Panc1 (cell line): ENCODE measurements around the gene PKP4. TPM values are rescaled to one million over a fixed set of nuclear protein-coding genes. Genes with fewer than 3 reads are reported as not detected.

Experiments
- ATAC-seq: fragments of 200-7000 bp; cut with Tn5 transposase; 2 replicates; pipeline ENCODE4 v1.9.1; 2020; ENCODE audit warnings: mild to moderate bottlenecking, moderate library complexity
- BruUV-seq: library from RNA; stranded (reverse); fragments of 400-500 nt; replicated peaks from 2 replicates; lab custom pipeline; 2021; lab: Mats Ljungman, UMichigan
- CTCF ChIA-PET: fragments of 300-600 bp; sonication (Branson Sonifier 250); formaldehyde crosslinking; loops from one replicate; lab custom pipeline; 2022; ENCODE audit warnings: antibody characterized with exemption; lab: Charles Lee
- POLR2A ChIA-PET: fragments of 300-600 bp; sonication (Branson Sonifier 250); formaldehyde crosslinking; loops from one replicate; lab custom pipeline; 2022; ENCODE audit warnings: antibody characterized with exemption; lab: Charles Lee
- DNase-seq: peaks from one replicate; pipeline ENCODE4 v3.0.0-alpha.2; 2010; ENCODE audit warnings: low read depth, low spot score
- H3K27ac ChIP-seq: 2 replicates; pipeline ENCODE4 v1.5.1; 2011; ENCODE audit warnings: mild to moderate bottlenecking, low read length, inconsistent platforms
- H3K27me3 ChIP-seq: fragments of 200-500 bp; sonication (Bioruptor generic); 2 replicates; pipeline ENCODE4 v1.6.0; 2014; ENCODE audit warnings: low read length, inconsistent platforms; ENCODE audit not compliant: control insufficient read depth, insufficient read depth
- H3K36me3 ChIP-seq: fragments of 200-500 bp; sonication (Bioruptor generic); 2 replicates; pipeline ENCODE4 v1.5.1; 2014; ENCODE audit warnings: inconsistent platforms, mild to moderate bottlenecking, low read length, moderate library complexity; ENCODE audit not compliant: control insufficient read depth, insufficient read depth
- H3K4me1 ChIP-seq: 2 replicates; pipeline ENCODE4 v1.5.1; 2011; ENCODE audit warnings: inconsistent platforms, mild to moderate bottlenecking, low read length, moderate library complexity; ENCODE audit not compliant: control insufficient read depth, insufficient read depth
- H3K4me3 ChIP-seq, 2 experiments: 2 replicates each; pipeline ENCODE4 v1.5.1; 2011 to 2012; ENCODE audit warnings: low read depth in 2 of 2, low read length in 2 of 2, mild to moderate bottlenecking in 2 of 2, inconsistent platforms in 1 of 2, moderate library complexity in 1 of 2
- H3K9me3 ChIP-seq: fragments of 200-500 bp; sonication (Bioruptor generic); 2 replicates; pipeline ENCODE4 v1.5.1; 2014; ENCODE audit warnings: low read depth, mild to moderate bottlenecking, inconsistent platforms, low read length, moderate library complexity; ENCODE audit not compliant: control insufficient read depth, insufficient read depth
- CTCF ChIP-seq: fragments of 450-650 bp; IDR thresholded peaks from 2 replicates; pipeline ENCODE4 v1.5.1; 2017; ENCODE audit warnings: mild to moderate bottlenecking
- POLR2AphosphoS5 ChIP-seq: IDR thresholded peaks from 2 replicates; pipeline ENCODE4 v1.6.1; 2012; ENCODE audit warnings: mild to moderate bottlenecking, low read depth, low read length, moderate library complexity
- REST ChIP-seq, 2 experiments: IDR thresholded peaks; 2 replicates each; pipeline ENCODE4 v1.6.1; 2011 to 2012; ENCODE audit warnings: low read depth in 2 of 2, control low read depth in 1 of 2, low read length in 1 of 2, mild to moderate bottlenecking in 1 of 2, moderate library complexity in 1 of 2; ENCODE audit not compliant: insufficient read depth in 1 of 2
- SIN3A ChIP-seq: IDR thresholded peaks from 2 replicates; pipeline ENCODE4 v1.6.1; 2012; ENCODE audit warnings: low read depth, mild to moderate bottlenecking, low read length, moderate library complexity, borderline replicate concordance; ENCODE audit not compliant: insufficient read depth
- TCF7L2 ChIP-seq: IDR thresholded peaks from 2 replicates; pipeline ENCODE4 v1.6.1; 2011; ENCODE audit warnings: mild to moderate bottlenecking, low read depth, low read length, inconsistent platforms
- in situ Hi-C: cut with HindIII; loops from 2 replicates; pipeline ENCODE4 v1.10.0; 2016; ENCODE audit warnings: low sequenced_read_pairs, low pct_unique_long_range_greater_than_20kb
- intact Hi-C: fragments of 100-400 bp; cut with micrococcal nuclease; formaldehyde crosslinking; loops from one replicate; pipeline ENCODE4 v1.10.0; 2022; ENCODE audit not compliant: unreplicated experiment
- total RNA-seq: library from RNA; stranded (reverse); gene quantifications from one replicate; pipeline ENCODE4 v1.2.1, GENCODE V29; 2021; ENCODE audit not compliant: unreplicated experiment

PKP4 gene
- total RNA-seq, 1 experiment from 2014 or later = 81.7 TPM

- no peaks in the 10 kb centered on the region for H3K9me3 ChIP-seq
- intact Hi-C loops = no loop called here
- H3K4me3 ChIP-seq = no peak overlapping the region
- ChIA-PET POLR2A (no interaction called here), CTCF (no interaction called here)
- H3K36me3 ChIP-seq = no peaks in the 10 kb centered on the region
- BruUV-seq = no TSS peak
- in situ Hi-C loops = no loop called here
- DNase-seq = no peak
- TF ChIP-seq POLR2AphosphoS5 (no peak), CTCF (no peak), TCF7L2 (no peak), SIN3A (no peak)
- H3K4me1 ChIP-seq = peaks cover 11% of the 10 kb centered on the region
- 0 out of 2 replicates have a peak, but pooled peaks cover 2% of the 10 kb centered on the region for H3K27me3 ChIP-seq
- no peak overlapping the region for H3K27ac ChIP-seq
- ATAC-seq = no peak
Observed at GRCh38 chr2:158719403-158719802, 262.7 kb downstream of the PKP4 start.

GRCh38 chr2:158722266-158723105 lies 265.7 kb downstream of the PKP4 start:
- H3K36me3 ChIP-seq = no peaks in the 10 kb centered on the region
- H3K27me3 ChIP-seq = 0 out of 2 replicates have a peak, but pooled peaks cover 2% of the 10 kb centered on the region
- no peak for TF ChIP-seq REST (IDR thresholded peaks at IDR 0.05; ENCODE audit: insufficient read depth in 1 of 2, low read depth in 2 of 2, low read length in 1 of 2)
- TF ChIP-seq TCF7L2 = no peak
- TF ChIP-seq POLR2AphosphoS5 = no peak
- H3K4me1 ChIP-seq = peaks cover 20% of the 10 kb centered on the region
- no TSS peak for BruUV-seq
- H3K9me3 ChIP-seq = no peaks in the 10 kb centered on the region
- ATAC-seq (no peak), DNase-seq (no peak)
- ChIA-PET POLR2A (no interaction called here), CTCF (interaction anchor here (0.6 kb wide), 1 partner anchor 23 kb away, joined by 4 read pairs; no protein-coding TSS in a partner anchor)
- no peak overlapping the region for H3K27ac ChIP-seq
- H3K4me3 ChIP-seq = no peak overlapping the region
- intact Hi-C loops = no loop called here
- in situ Hi-C loops = no loop called here
